IMR-90 (cell line): ENCODE measurements around the gene PMEPA1. TPM values are rescaled to one million over a fixed set of nuclear protein-coding genes. Genes with fewer than 3 reads are reported as not detected.
A peak's percentile ranks its signal among the peaks of the same experiment; 100 is the strongest.

Experiments
- ATAC-seq: fragments of 200-7000 bp; cut with Tn5 transposase; 2 replicates; pipeline ENCODE4 v1.9.1; 2020; ENCODE audit warnings: low read depth, mild to moderate bottlenecking, moderate library complexity
- BruUV-seq: library from RNA; stranded (reverse); fragments of 400-500 nt; replicated peaks from 2 replicates; lab custom pipeline; 2021; lab: Mats Ljungman, UMichigan
- CTCF ChIA-PET: fragments of 300-600 bp; formaldehyde crosslinking; extraction: SDS; loops from one replicate; lab custom pipeline; 2021; ENCODE audit warnings: antibody characterized with exemption; lab: Yijun Ruan, JAX
- POLR2A ChIA-PET: fragments of 300-600 bp; sonication (Branson Sonifier 250); formaldehyde crosslinking; loops from one replicate; lab custom pipeline; 2022; ENCODE audit warnings: antibody characterized with exemption; ENCODE audit not compliant: unreplicated experiment; lab: Charles Lee
- DNase-seq: peaks from one replicate; pipeline ENCODE4 v3.0.0; 2013
- H2AFZ ChIP-seq: replicated peaks from 2 replicates; pipeline ENCODE3; 2013; ENCODE audit warnings: low read length, mild to moderate bottlenecking; ENCODE audit not compliant: poor library complexity
- H2AK5ac ChIP-seq: 2 replicates; pipeline ENCODE4 v1.6.1; 2013; ENCODE audit warnings: low read depth, low read length, inconsistent platforms
- H2AK9ac ChIP-seq: replicated peaks from 2 replicates; pipeline ENCODE3; 2013; ENCODE audit warnings: mild to moderate bottlenecking, low read depth, low read length, moderate library complexity; ENCODE audit not compliant: poor library complexity
- H2BK120ac ChIP-seq: 2 replicates; pipeline ENCODE4 v1.6.1; 2013; ENCODE audit warnings: low read depth, low read length, inconsistent platforms
- H2BK15ac ChIP-seq: 3 replicates; pipeline ENCODE4 v1.6.1; 2013; ENCODE audit warnings: low read depth, low read length, inconsistent platforms
- H2BK20ac ChIP-seq: 2 replicates; pipeline ENCODE4 v1.6.1; 2013; ENCODE audit warnings: low read depth, mild to moderate bottlenecking, inconsistent platforms, low read length, moderate library complexity
- H2BK5ac ChIP-seq: 2 replicates; pipeline ENCODE4 v1.6.1; 2013; ENCODE audit warnings: mild to moderate bottlenecking, low read depth, low read length, inconsistent platforms; ENCODE audit not compliant: poor library complexity, severe bottlenecking
- H3K14ac ChIP-seq: replicated peaks from 2 replicates; pipeline ENCODE4 v1.6.1; 2013; ENCODE audit warnings: low read depth, low read length, inconsistent platforms
- H3K18ac ChIP-seq: 2 replicates; pipeline ENCODE4 v1.6.1; 2013; ENCODE audit warnings: low read depth, low read length, control low read depth
- H3K23ac ChIP-seq: 2 replicates; pipeline ENCODE4 v1.6.1; 2013; ENCODE audit warnings: low read depth, low read length, inconsistent platforms
- H3K27ac ChIP-seq: 2 replicates; pipeline ENCODE4 v1.5.1; 2013; ENCODE audit warnings: mild to moderate bottlenecking, control low read depth, low read length; ENCODE audit not compliant: insufficient read depth
- H3K27me3 ChIP-seq: 2 replicates; pipeline ENCODE4 v1.6.1; 2013; ENCODE audit warnings: low read length; ENCODE audit not compliant: control insufficient read depth, insufficient read depth
- H3K36me3 ChIP-seq: 2 replicates; pipeline ENCODE4 v1.6.1; 2013; ENCODE audit warnings: low read length, mixed read lengths; ENCODE audit not compliant: control insufficient read depth, insufficient read depth
- H3K4ac ChIP-seq: 2 replicates; pipeline ENCODE4 v1.6.1; 2013; ENCODE audit warnings: low read depth, low read length, inconsistent platforms
- H3K4me1 ChIP-seq: 2 replicates; pipeline ENCODE4 v1.6.1; 2013; ENCODE audit warnings: low read length, mixed read lengths; ENCODE audit not compliant: control insufficient read depth, insufficient read depth
- H3K4me2 ChIP-seq: 2 replicates; pipeline ENCODE4 v1.6.1; 2013; ENCODE audit warnings: low read depth, mild to moderate bottlenecking, control low read depth, low read length, moderate library complexity
- H3K4me3 ChIP-seq: 2 replicates; pipeline ENCODE4 v1.5.1; 2013; ENCODE audit warnings: low read depth, mild to moderate bottlenecking, control low read depth, low read length, moderate library complexity; ENCODE audit not compliant: insufficient read depth
- H3K56ac ChIP-seq: 2 replicates; pipeline ENCODE4 v1.6.1; 2013; ENCODE audit warnings: low read length, inconsistent platforms; ENCODE audit not compliant: insufficient read depth; ENCODE audit errors: extremely low read depth
- H3K79me1 ChIP-seq, 2 experiments: 2 replicates each; pipeline ENCODE4 v1.6.1; 2013; ENCODE audit warnings: low read length in 2 of 2, inconsistent platforms in 1 of 2, low read depth in 1 of 2
- H3K9ac ChIP-seq: 2 replicates; pipeline ENCODE4 v1.6.1; 2013; ENCODE audit warnings: low read depth, low read length, control low read depth
- H3K9me1 ChIP-seq: 2 replicates; pipeline ENCODE4 v1.6.1; 2013; ENCODE audit warnings: low read length, inconsistent platforms; ENCODE audit not compliant: insufficient read depth
- H3K9me3 ChIP-seq: 2 replicates; pipeline ENCODE4 v1.6.1; 2013; ENCODE audit warnings: low read length; ENCODE audit not compliant: control insufficient read depth, insufficient read depth
- H4K20me1 ChIP-seq: 2 replicates; pipeline ENCODE4 v1.6.1; 2013; ENCODE audit warnings: low read length, inconsistent platforms; ENCODE audit not compliant: insufficient read depth
- H4K5ac ChIP-seq: 2 replicates; pipeline ENCODE4 v1.6.1; 2013; ENCODE audit warnings: mild to moderate bottlenecking, low read depth, low read length, control low read depth
- H4K8ac ChIP-seq, 2 experiments: 2 replicates each; pipeline ENCODE4 v1.6.1; 2013; ENCODE audit warnings: low read depth in 2 of 2, low read length in 2 of 2, control low read depth in 1 of 2, inconsistent platforms in 1 of 2
- H4K91ac ChIP-seq: 2 replicates; pipeline ENCODE4 v1.6.1; 2013; ENCODE audit warnings: low read depth, low read length, inconsistent platforms; ENCODE audit not compliant: insufficient read depth
- MAFK ChIP-seq: IDR thresholded peaks from 2 replicates; pipeline ENCODE4 v1.6.1; 2012; ENCODE audit warnings: low read depth, low read length, improper control_type of control experiment
- MAZ ChIP-seq: IDR thresholded peaks from 2 replicates; pipeline ENCODE4 v1.6.1; 2012; ENCODE audit warnings: low read depth, mild to moderate bottlenecking, low read length, improper control_type of control experiment, moderate library complexity, borderline replicate concordance
- MXI1 ChIP-seq: IDR thresholded peaks from 2 replicates; pipeline ENCODE4 v1.6.1; 2012; ENCODE audit warnings: low read depth, mild to moderate bottlenecking, low read length, moderate library complexity, borderline replicate concordance
- POLR2A ChIP-seq: IDR thresholded peaks from 2 replicates; pipeline ENCODE4 v1.6.1; 2012; ENCODE audit warnings: mild to moderate bottlenecking, low read depth, low read length
- RCOR1 ChIP-seq: IDR thresholded peaks from 2 replicates; pipeline ENCODE4 v1.6.1; 2012; ENCODE audit warnings: mild to moderate bottlenecking, low read length, improper control_type of control experiment; ENCODE audit not compliant: insufficient replicate concordance
- RFX5 ChIP-seq: IDR thresholded peaks from 2 replicates; pipeline ENCODE4 v1.8.0; 2012; ENCODE audit warnings: low read depth, mild to moderate bottlenecking, low read length, moderate library complexity
- WGBS, 2 experiments: methylation state at CpG; one replicate each; pipeline versions ENCODE4 v1.1.5 to v1.1.7; 2013; ENCODE audit warnings: missing lambda C conversion rate in 2 of 2; ENCODE audit not compliant: insufficient read length in 1 of 2; ENCODE audit errors: extremely low coverage in 2 of 2; 5-methylcytosine and 5-hydroxymethylcytosine counted together
- dilution Hi-C: fragments of 300-500 bp; cut with HindIII; formaldehyde crosslinking; loops from one replicate; pipeline ENCODE4 v1.14.3; 2018; ENCODE audit warnings: low sequenced_read_pairs; ENCODE audit not compliant: unreplicated experiment
- in situ Hi-C: fragments of 300-500 bp; cut with MboI; formaldehyde crosslinking; loops from 3 replicates; pipeline ENCODE4 v1.14.3; 2019; ENCODE audit warnings: low sequenced_read_pairs, inconsistent platforms, mixed read lengths
- intact Hi-C: fragments of 100-400 bp; cut with micrococcal nuclease; formaldehyde crosslinking; loops from 2 replicates; pipeline ENCODE4 v1.10.0; 2022
- polyA plus RNA-seq, 3 experiments: library from polyadenylated mRNA; depleted of rRNA; stranded (reverse); fragments of >200 nt; gene quantifications; 2 replicates each; pipeline ENCODE4 v1.2.3, GENCODE V29; 2012; ENCODE audit warnings: low replicate concordance in 1 of 3
- total RNA-seq: library from RNA; depleted of rRNA; stranded (reverse); fragments of >200 nt; gene quantifications from 2 replicates; pipeline ENCODE4 v1.2.3, GENCODE V29; 2012

Gene PMEPA1
- total and polyA plus RNA-seq, 2 of the 4 experiments (the other 2 are of a cell fraction) = 2.0 to 6.9 TPM

- CTCF ChIA-PET = no interaction called here
- H2BK5ac ChIP-seq = no peak overlapping the region
- intact Hi-C loops = loop anchor here (10.0 kb wide), 1 partner anchor 194 kb away; no protein-coding TSS in a partner anchor
These were observed 58.9 kb downstream of the PMEPA1 start for GRCh38 chr20:57650756-57651483.

More at GRCh38 chr20:57650756-57651483, 58.9 kb downstream of the PMEPA1 start:
- no peak overlapping the region for H3K4me3 ChIP-seq
- POLR2A ChIA-PET = interaction anchor here (0.6 kb wide), 1 partner anchor 12 kb away, joined by 5 read pairs; no protein-coding TSS in a partner anchor
- no peak overlapping the region for H2BK20ac ChIP-seq
- H2AK9ac ChIP-seq = no peak overlapping the region
- H3K27me3 ChIP-seq = no peaks in the 10 kb centered on the region
- H3K18ac ChIP-seq = no peak overlapping the region
- no peak overlapping the region for H2AFZ ChIP-seq
- ATAC-seq (no peak), DNase-seq (no peak)
- H3K23ac ChIP-seq = no peak overlapping the region
- in situ Hi-C loops = loop anchor here (10.0 kb wide), 1 partner anchor 434 kb away; no protein-coding TSS in a partner anchor
- no peaks in the 10 kb centered on the region for H3K4me1 ChIP-seq
- H3K79me1 ChIP-seq = no peaks in the 10 kb centered on the region
- H4K5ac ChIP-seq = no peak overlapping the region
- no peak overlapping the region for H2BK120ac ChIP-seq
- H2AK5ac ChIP-seq = no peak overlapping the region
- no peak overlapping the region for H2BK15ac ChIP-seq
- H4K20me1 ChIP-seq = peaks cover 3% of the 10 kb centered on the region; the same call in 1 of the 2 replicates
- 89% methylated on average over 5 of the region's 23 CpGs; no CpG with 5 or more reads in 1 of the 2 experiments for WGBS, 2 experiments
- H4K8ac ChIP-seq = no peak overlapping the region
- H3K27ac ChIP-seq = no peak overlapping the region
- H3K4me2 ChIP-seq = no peak overlapping the region
- H3K9me1 ChIP-seq = no peaks in the 10 kb centered on the region
- TSS peak; percentile 36 for BruUV-seq
- no peak overlapping the region for H3K14ac ChIP-seq
- H3K4ac ChIP-seq = no peak overlapping the region
- dilution Hi-C loops = no loop called here
- peaks cover 17% of the 10 kb centered on the region; the same call in 1 of the 2 replicates for H3K36me3 ChIP-seq
- TF ChIP-seq MAFK (no peak), MAZ (no peak), RCOR1 (no peak), RFX5 (no peak), POLR2A (no peak), MXI1 (no peak)
- no peak overlapping the region for H3K9ac ChIP-seq
- no peaks in the 10 kb centered on the region for H3K9me3 ChIP-seq
- no peak overlapping the region for H3K56ac ChIP-seq
- H4K91ac ChIP-seq = no peak overlapping the region
